CD14-positive monocyte (primary cell): ENCODE results near the gene LRIG1. TPM values are rescaled to one million over a fixed set of nuclear protein-coding genes. Genes with fewer than 3 reads are reported as not detected.

Experiments
- DNase-seq, 3 donors: peaks; one replicate each; pipeline ENCODE4 v3.0.0-alpha.2; 2011 to 2022
- H2AFZ ChIP-seq: 2 replicates; pipeline ENCODE4 v1.6.0; 2012; ENCODE audit warnings: mild to moderate bottlenecking, low read depth, low read length, inconsistent platforms; ENCODE audit not compliant: insufficient read depth, poor library complexity, severe bottlenecking
- H3K27ac ChIP-seq, 2 donors: 1 replicate in 1 of 2; 2 replicates in 1 of 2; pipeline ENCODE4 v1.5.1; 2012 to 2013; ENCODE audit warnings: low read length in 2 of 2, control low read depth in 1 of 2, inconsistent platforms in 1 of 2, low read depth in 1 of 2, mild to moderate bottlenecking in 1 of 2
- H3K27me3 ChIP-seq, 2 donors: one replicate each; pipeline versions ENCODE4 v1.6.0 to v1.6.1; 2011 to 2013; ENCODE audit warnings: low read length in 2 of 2; ENCODE audit not compliant: control insufficient read depth in 2 of 2, insufficient read depth in 2 of 2
- H3K36me3 ChIP-seq, 2 donors: replicated peaks in 1 of 2; 1 replicate in 1 of 2; 2 replicates in 1 of 2; pipeline versions ENCODE4 v1.5.1 to v1.6.1; 2012 to 2013; ENCODE audit warnings: low read length in 2 of 2, control low read depth in 1 of 2, inconsistent platforms in 1 of 2, mild to moderate bottlenecking in 1 of 2; ENCODE audit not compliant: insufficient read depth in 2 of 2, control insufficient read depth in 1 of 2
- H3K4me1 ChIP-seq, 2 donors: 1 replicate in 1 of 2; 2 replicates in 1 of 2; pipeline versions ENCODE4 v1.5.1 to v1.6.1; 2012 to 2013; ENCODE audit warnings: low read length in 2 of 2, control low read depth in 1 of 2, inconsistent platforms in 1 of 2, mild to moderate bottlenecking in 1 of 2, moderate library complexity in 1 of 2; ENCODE audit not compliant: insufficient read depth in 2 of 2, control insufficient read depth in 1 of 2
- H3K4me2 ChIP-seq: replicated peaks from 2 replicates; pipeline ENCODE3; 2012; ENCODE audit warnings: low read length, moderate library complexity, mild to moderate bottlenecking; ENCODE audit not compliant: poor library complexity, severe bottlenecking; ENCODE audit errors: extremely low read depth
- H3K4me3 ChIP-seq, 3 experiments: fragments of 200-600 bp in 1 of 3; sonication (generic) in 1 of 3; replicated peaks in 1 of 3; 1 replicate in 2 of 3; 2 replicates in 1 of 3; pipeline ENCODE4 v1.5.1; 2011 to 2013; ENCODE audit warnings: low read length in 3 of 3, mild to moderate bottlenecking in 3 of 3, control low read depth in 2 of 3, low read depth in 2 of 3, inconsistent platforms in 1 of 3, moderate library complexity in 1 of 3
- H3K79me2 ChIP-seq: 2 replicates; pipeline ENCODE4 v1.6.0; 2012; ENCODE audit warnings: mild to moderate bottlenecking, control low read depth, inconsistent platforms, low read length, moderate library complexity; ENCODE audit not compliant: insufficient read depth
- H3K9ac ChIP-seq: 2 replicates; pipeline ENCODE4 v1.6.0; 2017; ENCODE audit warnings: low read length, mild to moderate bottlenecking; ENCODE audit not compliant: insufficient read depth, poor library complexity, severe bottlenecking
- H3K9me3 ChIP-seq, 2 donors: replicated peaks in 1 of 2; 1 replicate in 1 of 2; 2 replicates in 1 of 2; pipeline versions ENCODE4 v1.5.1 to v1.6.1; 2012 to 2013; ENCODE audit warnings: low read length in 2 of 2, control low read depth in 1 of 2; ENCODE audit not compliant: control insufficient read depth in 1 of 2, insufficient read depth in 1 of 2
- H4K20me1 ChIP-seq: 2 replicates; pipeline ENCODE4 v1.6.0; 2012; ENCODE audit warnings: mild to moderate bottlenecking, low read length, control low read depth, moderate library complexity; ENCODE audit not compliant: insufficient read depth
- H3K27ac Mint-ChIP-seq, 7 donors: one replicate each; pipeline ENCODE4 v1.8.0; 2020; ENCODE audit warnings: mild to moderate bottlenecking in 7 of 7, mixed read lengths in 7 of 7, moderate library complexity in 6 of 7, inconsistent platforms in 2 of 7
- H3K27me3 Mint-ChIP-seq, 3 donors: one replicate each; pipeline ENCODE4 v1.8.0; 2021 to 2022; ENCODE audit warnings: low read depth in 3 of 3, mild to moderate bottlenecking in 3 of 3, mixed read lengths in 3 of 3, moderate library complexity in 3 of 3, inconsistent platforms in 1 of 3
- H3K36me3 Mint-ChIP-seq, 2 donors: one replicate each; pipeline ENCODE4 v1.8.0; 2020; ENCODE audit warnings: mixed read lengths in 2 of 2, inconsistent platforms in 1 of 2, mild to moderate bottlenecking in 1 of 2
- H3K4me1 Mint-ChIP-seq: one replicate; pipeline ENCODE4 v1.8.0; 2020; ENCODE audit warnings: mild to moderate bottlenecking, mixed read lengths
- H3K4me3 Mint-ChIP-seq, 2 donors: one replicate each; pipeline ENCODE4 v1.8.0; 2020; ENCODE audit warnings: mild to moderate bottlenecking in 2 of 2, mixed read lengths in 2 of 2, moderate library complexity in 1 of 2
- H3K9me3 Mint-ChIP-seq, 7 donors: one replicate each; pipeline ENCODE4 v1.8.0; 2020 to 2022; ENCODE audit warnings: mixed read lengths in 7 of 7, mild to moderate bottlenecking in 6 of 7, moderate library complexity in 6 of 7, inconsistent platforms in 2 of 7
- CTCF ChIP-seq: fragments of 200-600 bp; IDR thresholded peaks from one replicate; pipeline ENCODE4 v1.8.0; 2022; ENCODE audit warnings: antibody characterized with exemption, mild to moderate bottlenecking
- WGBS: methylation state at CpG from one replicate; pipeline ENCODE4 v1.1.5; 2013; ENCODE audit warnings: missing lambda C conversion rate; ENCODE audit not compliant: insufficient coverage; 5-methylcytosine and 5-hydroxymethylcytosine counted together
- intact Hi-C, 2 donors: fragments of 100-400 bp; cut with micrococcal nuclease; formaldehyde crosslinking; loops; one replicate each; pipeline versions ENCODE4 v1.15.0 to v1.15.1; 2023
- polyA plus RNA-seq, 3 donors: library from polyadenylated mRNA; depleted of rRNA in 1 of 3; unstranded in 2 of 3; stranded (reverse) in 1 of 3; fragments of 300-500 nt in 2 of 3; fragments of >200 nt in 1 of 3; fragmentation: Illumina TruSeq in 2 of 3; gene quantifications; 1 replicate in 2 of 3; 2 replicates in 1 of 3; pipeline ENCODE4 v1.2.3, GENCODE V29; 2012 to 2021

The LRIG1 gene
- polyA plus RNA-seq, 3 donors, result 0.82 to 1.9 (median 1.0) TPM

GRCh38 chr3:66379565-66379964 is 121.3 kb downstream of the LRIG1 start:
- no peak overlapping the region for H3K4me3 Mint-ChIP-seq

GRCh38 chr3:66378256-66378655 is 122.6 kb downstream of the LRIG1 start:
- Histone ChIP-seq H3K9me3 (no peaks in the 10 kb centered on the region), H3K4me3 (no peak overlapping the region), H3K4me2 (no peak overlapping the region), H3K36me3 (peaks cover 31 to 61% of the 10 kb centered on the region in 2 donors), H3K27me3 (no peaks in the 10 kb centered on the region), H4K20me1 (no peaks in the 10 kb centered on the region), H3K9ac (no peak overlapping the region), H3K79me2 (no peaks in the 10 kb centered on the region), H3K27ac (no peak overlapping the region), H2AFZ (no peak overlapping the region), H3K4me1 (no peaks in the 10 kb centered on the region)
- peaks cover 59 to 69% of the 10 kb centered on the region in 2 donors for H3K36me3 Mint-ChIP-seq
- peak; percentile 34 for TF ChIP-seq CTCF
- H3K27ac Mint-ChIP-seq, result no peak overlapping the region
- WGBS, result 100% methylated on average over 3 of the region's 5 CpGs
- DNase-seq, result no peak
- no peaks in the 10 kb centered on the region for H3K27me3 Mint-ChIP-seq
- no peaks in the 10 kb centered on the region for H3K4me1 Mint-ChIP-seq
- H3K9me3 Mint-ChIP-seq, result peaks cover 0 to 2% (median 0%) of the 10 kb centered on the region in 7 donors
- H3K4me3 Mint-ChIP-seq, result no peak overlapping the region
- intact Hi-C loops, result no loop called here

More at GRCh38 chr3:66379565-66379964, 121.3 kb downstream of the LRIG1 start:
- Histone ChIP-seq H2AFZ (no peak overlapping the region), H3K9ac (no peak overlapping the region), H3K4me1 (no peaks in the 10 kb centered on the region), H3K9me3 (peaks cover 0 to 2% of the 10 kb centered on the region in 2 donors), H3K27ac (no peak overlapping the region), H3K27me3 (no peaks in the 10 kb centered on the region), H3K79me2 (no peaks in the 10 kb centered on the region), H3K36me3 (peaks cover 32 to 74% of the 10 kb centered on the region in 2 donors), H4K20me1 (no peaks in the 10 kb centered on the region), H3K4me2 (no peak overlapping the region), H3K4me3 (no peak overlapping the region)
- no peak for DNase-seq
- Mint-ChIP-seq H3K27ac (no peak overlapping the region), H3K9me3 (peaks cover 0 to 7% (median 1%) of the 10 kb centered on the region in 7 donors), H3K4me1 (no peaks in the 10 kb centered on the region), H3K36me3 (peaks cover 71 to 75% of the 10 kb centered on the region in 2 donors), H3K27me3 (no peaks in the 10 kb centered on the region)
- no peak for TF ChIP-seq CTCF
- intact Hi-C loops, result no loop called here
- WGBS, result 96% methylated on average over 4 of the region's 9 CpGs
